Measurements from ENCODE around the gene ABCA6. TPM values are rescaled to one million over a fixed set of nuclear protein-coding genes. Genes with fewer than 3 reads are reported as not detected.
A peak's percentile ranks its signal among the peaks of the same experiment; 100 is the strongest.

ABCA6 gene
- total and polyA plus RNA-seq, 9 of the 15 experiments (the other 6 are each of a cell fraction or from before 2014, with no cell fraction given), result 0.06 to 0.73 (median 0.15) TPM

DNA sequence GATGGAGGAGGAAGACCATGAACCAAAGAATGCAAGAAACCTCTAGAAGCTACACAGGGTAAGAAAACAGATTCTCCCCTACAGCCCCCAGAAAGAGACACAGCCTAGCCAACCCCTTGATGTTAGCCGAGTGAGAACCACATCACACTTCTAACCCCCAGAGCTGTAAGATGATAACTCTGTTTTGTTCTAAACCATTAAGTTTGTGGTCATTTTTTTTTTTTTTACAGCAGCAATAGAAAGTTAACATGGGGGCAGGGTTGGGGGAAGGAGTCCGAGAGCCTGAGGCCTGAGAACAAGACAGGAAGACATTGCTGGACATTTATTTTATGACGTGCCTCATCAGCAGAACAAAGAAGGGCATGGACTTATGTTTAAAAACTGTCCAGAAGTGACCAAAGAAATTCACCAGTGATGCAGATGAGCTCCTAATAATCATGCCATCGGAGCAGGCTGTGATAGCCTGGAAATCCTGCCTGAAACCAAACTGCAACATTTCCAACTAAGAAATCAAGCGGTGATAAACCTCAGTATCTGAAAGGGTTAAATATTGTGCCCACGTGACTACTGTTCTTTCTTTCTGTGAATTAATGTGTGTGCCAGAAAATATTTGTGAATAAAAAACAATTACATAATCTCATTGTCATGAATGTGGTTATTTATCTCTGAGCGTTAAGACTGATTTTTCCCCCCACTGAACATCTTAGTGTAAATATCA, 82.1 kb downstream of the ABCA6 start:
- Histone ChIP-seq H3K9me1 (ENCODE audit: control insufficient read depth, insufficient read depth, low read length) (no peaks in the 10 kb centered on the region), H3K79me2 (ENCODE audit: control insufficient read depth, insufficient read depth, low read length) (no peaks in the 10 kb centered on the region), H2AFZ (ENCODE audit: low read depth, low read length) (peak overlapping the region; percentile 24; the same call in 1 of the 2 replicates), H4K20me1 (replicated peaks; ENCODE audit: control insufficient read depth, insufficient read depth, low read length) (no peaks in the 10 kb centered on the region), H3K27me3 (ENCODE audit: control insufficient read depth in 2 of 2, insufficient read depth in 2 of 2, low read length in 2 of 2) (no peaks in the 10 kb centered on the region), H3K27ac (ENCODE audit: extremely low read depth, low read depth, low read length) (no peak overlapping the region), H3K9me3 (replicated peaks; ENCODE audit: control insufficient read depth, insufficient read depth, low read depth, low read length) (no peaks in the 10 kb centered on the region), H3K4me1 (replicated peaks in 1 of 2; ENCODE audit: control insufficient read depth in 2 of 2, insufficient read depth in 2 of 2, low read length in 2 of 2) (peaks cover 0 to 4% of the 10 kb centered on the region in 2 experiments; a peak in 1 of 5 replicates), H3K4me3 (no peak overlapping the region), H3K36me3 (ENCODE audit: control insufficient read depth, insufficient read depth, low read length) (no peaks in the 10 kb centered on the region), H3K4me2 (ENCODE audit: insufficient read depth, low read length) (no peak overlapping the region), H3K9ac (ENCODE audit: insufficient read depth in 1 of 2, low read depth in 2 of 2, low read length in 2 of 2) (no peak overlapping the region)
- DNase-seq (ENCODE audit: extremely low read depth in 1 of 4, low spot score in 3 of 4) (no peak), ATAC-seq (no peak), FAIRE-seq (no peak)
- ChIA-PET CTCF (ENCODE audit: low intra/inter-chr PET ratio) (interaction anchor here (0.6 kb wide), 1 partner anchor 15 kb away, joined by 4 read pairs; no protein-coding TSS in a partner anchor), POLR2A (no interaction called here)
- TF ChIP-seq, protein P1, sequence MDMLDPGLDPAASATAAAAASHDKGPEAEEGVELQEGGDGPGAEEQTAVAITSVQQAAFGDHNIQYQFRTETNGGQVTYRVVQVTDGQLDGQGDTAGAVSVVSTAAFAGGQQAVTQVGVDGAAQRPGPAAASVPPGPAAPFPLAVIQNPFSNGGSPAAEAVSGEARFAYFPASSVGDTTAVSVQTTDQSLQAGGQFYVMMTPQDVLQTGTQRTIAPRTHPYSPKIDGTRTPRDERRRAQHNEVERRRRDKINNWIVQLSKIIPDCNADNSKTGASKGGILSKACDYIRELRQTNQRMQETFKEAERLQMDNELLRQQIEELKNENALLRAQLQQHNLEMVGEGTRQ (CRISPR knock-in tag; IDR thresholded peaks at IDR 0.05), result peak; percentile 18; the same call in 1 of the 2 replicates
- TF ChIP-seq NRF1 (conservative IDR thresholded peaks at IDR 0.05 in 1 of 2, IDR thresholded peaks at IDR 0.05 in 1 of 2), result no peak
- no TSS peak for BruUV-seq (replicated peaks)
- intact Hi-C loops (cut with micrococcal nuclease) (loop anchor here (2.0 kb wide), 2 partner anchors 87 to 175 kb away; no protein-coding TSS in a partner anchor), in situ Hi-C loops (cut with MboI) (loop anchor here (5.0 kb wide), 1 partner anchor 282 kb away; no protein-coding TSS in a partner anchor)
- 80% methylated on average over 7 of the region's 7 CpGs for WGBS (ENCODE audit: insufficient coverage, low coverage, missing lambda C conversion rate)

DNA sequence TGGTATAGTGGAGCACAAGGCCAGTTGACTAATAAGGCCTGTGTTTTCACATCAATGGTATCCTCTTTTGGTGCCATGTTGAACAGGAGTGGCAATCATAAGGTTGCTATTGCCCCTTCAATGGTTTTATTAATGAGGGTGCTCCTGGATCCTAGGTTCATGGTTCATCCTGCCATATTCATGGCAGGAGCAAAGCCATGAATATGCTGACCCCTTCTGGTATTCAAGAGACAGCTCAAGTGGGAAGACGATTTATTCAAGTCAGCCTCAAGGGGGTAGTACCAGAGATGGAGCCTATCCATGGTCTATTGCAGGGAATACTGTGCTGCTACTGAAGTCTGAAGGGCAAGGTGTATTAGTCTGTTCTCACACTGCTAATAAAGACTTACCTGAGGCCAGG, 83.5 kb downstream of the ABCA6 start:
- no TSS peak for BruUV-seq (replicated peaks)
- intact Hi-C loops (cut with micrococcal nuclease), result loop anchor here (1.0 to 2.0 kb wide), 3 partner anchors 85 to 281 kb away; no protein-coding TSS in a partner anchor
- POLR2A ChIA-PET, result interaction anchor here (1.0 kb wide), 1 partner anchor 13 kb away, joined by 3 read pairs; no protein-coding TSS in a partner anchor
- TF ChIP-seq NR2C1 (IDR thresholded peaks at IDR 0.05), result no peak
- peak; percentile 27; the same call in 1 of the 2 replicates for TF ChIP-seq NR2C1 (tag; IDR thresholded peaks at IDR 0.05)
- peak; percentile 58; the same call in 1 of the 2 replicates for TF ChIP-seq CC2D1A (IDR thresholded peaks at IDR 0.05)
- TF ChIP-seq ARID2 (IDR thresholded peaks at IDR 0.05), result peak; percentile 58; the same call in 1 of the 2 replicates
- TF ChIP-seq, protein P2, sequence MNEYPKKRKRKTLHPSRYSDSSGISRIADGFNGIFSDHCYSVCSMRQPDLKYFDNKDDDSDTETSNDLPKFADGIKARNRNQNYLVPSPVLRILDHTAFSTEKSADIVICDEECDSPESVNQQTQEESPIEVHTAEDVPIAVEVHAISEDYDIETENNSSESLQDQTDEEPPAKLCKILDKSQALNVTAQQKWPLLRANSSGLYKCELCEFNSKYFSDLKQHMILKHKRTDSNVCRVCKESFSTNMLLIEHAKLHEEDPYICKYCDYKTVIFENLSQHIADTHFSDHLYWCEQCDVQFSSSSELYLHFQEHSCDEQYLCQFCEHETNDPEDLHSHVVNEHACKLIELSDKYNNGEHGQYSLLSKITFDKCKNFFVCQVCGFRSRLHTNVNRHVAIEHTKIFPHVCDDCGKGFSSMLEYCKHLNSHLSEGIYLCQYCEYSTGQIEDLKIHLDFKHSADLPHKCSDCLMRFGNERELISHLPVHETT (CRISPR knock-in tag; conservative IDR thresholded peaks at IDR 0.05 in 1 of 2, IDR thresholded peaks at IDR 0.05 in 1 of 2), result no peak
- TF ChIP-seq, protein P3, sequence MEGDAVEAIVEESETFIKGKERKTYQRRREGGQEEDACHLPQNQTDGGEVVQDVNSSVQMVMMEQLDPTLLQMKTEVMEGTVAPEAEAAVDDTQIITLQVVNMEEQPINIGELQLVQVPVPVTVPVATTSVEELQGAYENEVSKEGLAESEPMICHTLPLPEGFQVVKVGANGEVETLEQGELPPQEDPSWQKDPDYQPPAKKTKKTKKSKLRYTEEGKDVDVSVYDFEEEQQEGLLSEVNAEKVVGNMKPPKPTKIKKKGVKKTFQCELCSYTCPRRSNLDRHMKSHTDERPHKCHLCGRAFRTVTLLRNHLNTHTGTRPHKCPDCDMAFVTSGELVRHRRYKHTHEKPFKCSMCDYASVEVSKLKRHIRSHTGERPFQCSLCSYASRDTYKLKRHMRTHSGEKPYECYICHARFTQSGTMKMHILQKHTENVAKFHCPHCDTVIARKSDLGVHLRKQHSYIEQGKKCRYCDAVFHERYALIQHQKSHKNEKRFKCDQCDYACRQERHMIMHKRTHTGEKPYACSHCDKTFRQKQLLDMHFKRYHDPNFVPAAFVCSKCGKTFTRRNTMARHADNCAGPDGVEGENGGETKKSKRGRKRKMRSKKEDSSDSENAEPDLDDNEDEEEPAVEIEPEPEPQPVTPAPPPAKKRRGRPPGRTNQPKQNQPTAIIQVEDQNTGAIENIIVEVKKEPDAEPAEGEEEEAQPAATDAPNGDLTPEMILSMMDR (IDR thresholded peaks at IDR 0.05 in 2 of 3, conservative IDR thresholded peaks at IDR 0.05 in 1 of 3; ENCODE audit: insufficient read depth in 2 of 3, low read depth in 1 of 3, low read length in 3 of 3), result peak; percentile 61 to 98 (median 97)

More for the DNA sequence above, 83.5 kb downstream of the ABCA6 start:
- Histone ChIP-seq H3K79me2 (ENCODE audit: control insufficient read depth, insufficient read depth, low read length) (no peaks in the 10 kb centered on the region), H3K9me3 (replicated peaks; ENCODE audit: control insufficient read depth, insufficient read depth, low read depth, low read length) (no peaks in the 10 kb centered on the region), H3K36me3 (ENCODE audit: control insufficient read depth, insufficient read depth, low read length) (no peaks in the 10 kb centered on the region), H3K4me1 (replicated peaks in 1 of 2; ENCODE audit: control insufficient read depth in 2 of 2, insufficient read depth in 2 of 2, low read length in 2 of 2) (0 out of 5 replicates have a peak, but pooled peaks cover 0 to 1% of the 10 kb centered on the region in 2 experiments), H3K4me2 (ENCODE audit: insufficient read depth, low read length) (no peak overlapping the region), H3K9ac (ENCODE audit: insufficient read depth in 1 of 2, low read depth in 2 of 2, low read length in 2 of 2) (no peak overlapping the region), H4K20me1 (replicated peaks; ENCODE audit: control insufficient read depth, insufficient read depth, low read length) (no peaks in the 10 kb centered on the region), H3K27me3 (ENCODE audit: control insufficient read depth in 2 of 2, insufficient read depth in 2 of 2, low read length in 2 of 2) (no peaks in the 10 kb centered on the region), H3K9me1 (ENCODE audit: control insufficient read depth, insufficient read depth, low read length) (no peaks in the 10 kb centered on the region), H3K4me3 (no peak overlapping the region), H2AFZ (ENCODE audit: low read depth, low read length) (no peak overlapping the region), H3K27ac (ENCODE audit: extremely low read depth, low read depth, low read length) (no peak overlapping the region)
- ATAC-seq (peak; percentile 95), FAIRE-seq (peak; percentile 55), DNase-seq (ENCODE audit: extremely low read depth in 1 of 4, low spot score in 3 of 4) (peak in 2 of 4 experiments; percentile 33 to 59)
- in situ Hi-C loops (cut with MboI), result loop anchor here (5.0 kb wide), 1 partner anchor 281 kb away; no protein-coding TSS in a partner anchor
- CTCF ChIA-PET (ENCODE audit: low intra/inter-chr PET ratio), result no interaction called here
- 67% methylated on average over 1 of the region's 1 CpG for WGBS (ENCODE audit: insufficient coverage, low coverage, missing lambda C conversion rate)

Data from K562 (cell line).